K562 (cell line): ENCODE data around the gene MARCHF9.

Source experiments
- NFIC ChIP-seq: fragments of 450-650 bp; IDR thresholded peaks from 2 replicates; pipeline ENCODE4 v1.6.1; 2017; ENCODE audit warnings: mild to moderate bottlenecking, inconsistent platforms
- TF ChIP-seq, protein P1 (sequence below): fragments of 250-450 bp; sonication (Bioruptor Pico); IDR thresholded peaks from 2 replicates; pipeline ENCODE4 v1.5.0; 2021
- TF ChIP-seq, protein P2 (sequence below): fragments of 250-450 bp; sonication (Bioruptor Pico); IDR thresholded peaks from 2 replicates; pipeline ENCODE4 v1.8.0; 2021; ENCODE audit warnings: mild to moderate bottlenecking, moderate library complexity

DNA sequence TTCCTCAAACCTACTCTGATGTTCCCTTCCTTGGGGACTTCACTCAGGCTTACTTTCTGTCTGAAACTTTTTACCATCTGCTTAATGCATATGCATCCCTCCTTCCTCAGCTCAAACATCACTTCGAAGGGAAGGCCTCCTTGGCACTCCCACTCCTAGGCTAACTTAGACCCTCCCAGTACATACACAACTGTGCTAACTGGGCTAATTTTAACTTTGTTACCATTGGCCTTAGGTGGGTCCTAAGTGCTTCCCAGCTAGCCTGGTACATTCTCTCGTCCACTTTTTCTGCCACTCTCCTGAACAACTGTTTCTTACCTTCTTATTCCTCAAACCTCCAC lies 21.3 kb downstream of the MARCHF9 start:
- TF ChIP-seq NFIC = no peak
- TF ChIP-seq, protein P1, sequence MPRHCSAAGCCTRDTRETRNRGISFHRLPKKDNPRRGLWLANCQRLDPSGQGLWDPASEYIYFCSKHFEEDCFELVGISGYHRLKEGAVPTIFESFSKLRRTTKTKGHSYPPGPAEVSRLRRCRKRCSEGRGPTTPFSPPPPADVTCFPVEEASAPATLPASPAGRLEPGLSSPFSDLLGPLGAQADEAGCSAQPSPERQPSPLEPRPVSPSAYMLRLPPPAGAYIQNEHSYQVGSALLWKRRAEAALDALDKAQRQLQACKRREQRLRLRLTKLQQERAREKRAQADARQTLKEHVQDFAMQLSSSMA (CRISPR knock-in tag) = no peak
- TF ChIP-seq, protein P2, sequence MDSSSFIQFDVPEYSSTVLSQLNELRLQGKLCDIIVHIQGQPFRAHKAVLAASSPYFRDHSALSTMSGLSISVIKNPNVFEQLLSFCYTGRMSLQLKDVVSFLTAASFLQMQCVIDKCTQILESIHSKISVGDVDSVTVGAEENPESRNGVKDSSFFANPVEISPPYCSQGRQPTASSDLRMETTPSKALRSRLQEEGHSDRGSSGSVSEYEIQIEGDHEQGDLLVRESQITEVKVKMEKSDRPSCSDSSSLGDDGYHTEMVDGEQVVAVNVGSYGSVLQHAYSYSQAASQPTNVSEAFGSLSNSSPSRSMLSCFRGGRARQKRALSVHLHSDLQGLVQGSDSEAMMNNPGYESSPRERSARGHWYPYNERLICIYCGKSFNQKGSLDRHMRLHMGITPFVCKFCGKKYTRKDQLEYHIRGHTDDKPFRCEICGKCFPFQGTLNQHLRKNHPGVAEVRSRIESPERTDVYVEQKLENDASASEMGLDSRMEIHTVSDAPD (CRISPR knock-in tag) = no peak
